SK-N-SH (cell line): Measurements from ENCODE around the gene SATB1. TPM values are rescaled to one million over a fixed set of nuclear protein-coding genes. Genes with fewer than 3 reads are reported as not detected.

Experiments
- CTCF ChIA-PET: fragments of 300-600, 350-600 bp; formaldehyde crosslinking; extraction: SDS; loops from one replicate; lab custom pipeline; 2021; lab: Yijun Ruan, JAX
- POLR2A ChIA-PET: fragments of 350-600 bp; sonication (Branson Sonifier 250); formaldehyde crosslinking; extraction: SDS; loops from one replicate; lab custom pipeline; 2020; ENCODE audit warnings: antibody characterized with exemption, inconsistent platforms; lab: Yijun Ruan, JAX
- DNase-seq: peaks from one replicate; pipeline ENCODE4 v3.0.0; 2012
- H2AFZ ChIP-seq: fragments of 200-600 bp; sonication (generic); 2 replicates; pipeline ENCODE4 v1.8.1; 2016; ENCODE audit warnings: antibody characterized with exemption, mild to moderate bottlenecking, low read depth
- H3F3A ChIP-seq: fragments of 200-600 bp; sonication (generic); replicated peaks from 2 replicates; pipeline ENCODE3; 2016; ENCODE audit warnings: antibody characterized with exemption, mild to moderate bottlenecking; ENCODE audit not compliant: insufficient read depth
- H3K27ac ChIP-seq, 2 experiments: fragments of 200-500 bp in 1 of 2; fragments of 200-600 bp in 1 of 2; sonication (Bioruptor generic) in 1 of 2; sonication (generic), shearing (Covaris generic) in 1 of 2; 2 replicates each; pipeline versions ENCODE4 v1.5.1 to v1.6.1; 2014 to 2016; ENCODE audit warnings: low read depth in 2 of 2, inconsistent platforms in 1 of 2, low read length in 1 of 2, mild to moderate bottlenecking in 1 of 2, mixed read lengths in 1 of 2
- H3K27me3 ChIP-seq: fragments of 200-600 bp; sonication (generic), shearing (Covaris generic); 2 replicates; pipeline ENCODE4 v1.6.1; 2016; ENCODE audit warnings: mixed run types; ENCODE audit not compliant: insufficient read depth
- H3K36me3 ChIP-seq, 2 experiments: fragments of 200-500 bp in 1 of 2; fragments of 200-600 bp in 1 of 2; sonication (Bioruptor generic) in 1 of 2; sonication (generic) in 1 of 2; replicated peaks in 1 of 2; 2 replicates each; pipeline versions ENCODE3 to v1.5.1; 2014 to 2016; ENCODE audit warnings: low read length in 1 of 2, mild to moderate bottlenecking in 1 of 2; ENCODE audit not compliant: insufficient read depth in 2 of 2, control insufficient read depth in 1 of 2
- H3K4me1 ChIP-seq, 2 experiments: fragments of 200-500 bp in 1 of 2; fragments of 200-600 bp in 1 of 2; sonication (Bioruptor generic) in 1 of 2; sonication (generic), shearing (Covaris generic) in 1 of 2; 2 replicates each; pipeline versions ENCODE4 v1.5.1 to v1.6.1; 2014 to 2016; ENCODE audit warnings: low read depth in 1 of 2, low read length in 1 of 2, mixed run types in 1 of 2; ENCODE audit not compliant: insufficient read depth in 2 of 2, control insufficient read depth in 1 of 2
- H3K4me2 ChIP-seq: fragments of 200-600 bp; sonication (generic), shearing (Covaris generic); 2 replicates; pipeline ENCODE4 v1.6.1; 2017; ENCODE audit warnings: mixed run types
- H3K4me3 ChIP-seq, 2 experiments: fragments of 200-500 bp in 1 of 2; fragments of 200-600 bp in 1 of 2; sonication (Bioruptor generic) in 1 of 2; sonication (generic), shearing (Covaris generic) in 1 of 2; 2 replicates each; pipeline versions ENCODE4 v1.5.1 to v1.8.1; 2014 to 2016; ENCODE audit warnings: low read depth in 2 of 2, inconsistent platforms in 1 of 2, low read length in 1 of 2, mild to moderate bottlenecking in 1 of 2, mixed read lengths in 1 of 2, moderate library complexity in 1 of 2
- H3K79me2 ChIP-seq: fragments of 200-600 bp; sonication (generic); 2 replicates; pipeline ENCODE4 v1.8.1; 2017; ENCODE audit warnings: mild to moderate bottlenecking; ENCODE audit not compliant: insufficient read depth
- H3K9ac ChIP-seq: fragments of 200-600 bp; sonication (generic); 2 replicates; pipeline ENCODE4 v1.6.1; 2017; ENCODE audit warnings: mixed run types
- H3K9me2 ChIP-seq: fragments of 200-600 bp; sonication (generic); 2 replicates; pipeline ENCODE4 v1.6.1; 2017; ENCODE audit warnings: mixed run types
- H3K9me3 ChIP-seq: fragments of 200-600 bp; sonication (generic); 2 replicates; pipeline ENCODE4 v1.6.1; 2017; ENCODE audit warnings: mixed run types, mild to moderate bottlenecking, moderate library complexity
- H4K20me1 ChIP-seq: fragments of 200-600 bp; sonication (generic); 2 replicates; pipeline ENCODE4 v1.6.1; 2017; ENCODE audit warnings: mild to moderate bottlenecking, mixed run types; ENCODE audit not compliant: insufficient read depth
- CHD2 ChIP-seq: fragments of 150-350 bp; IDR thresholded peaks from 2 replicates; pipeline ENCODE4 v1.6.1; 2018; ENCODE audit warnings: low read length; ENCODE audit not compliant: partially characterized antibody
- ELF1 ChIP-seq: IDR thresholded peaks from 2 replicates; pipeline ENCODE4 v1.4.0; 2012
- EP300 ChIP-seq, 2 experiments: IDR thresholded peaks; 2 replicates each; pipeline versions ENCODE4 v1.4.0 to v1.6.1; 2012; ENCODE audit warnings: borderline replicate concordance in 1 of 2, low read depth in 1 of 2, low read length in 1 of 2
- EZH2phosphoT487 ChIP-seq: fragments of 200-600 bp; sonication (generic); IDR thresholded peaks from 2 replicates; pipeline ENCODE4 v1.6.1; 2017; ENCODE audit warnings: low read depth, mixed run types, mild to moderate bottlenecking, antibody characterized with exemption, moderate library complexity, borderline replicate concordance
- FOSL2 ChIP-seq: IDR thresholded peaks from 2 replicates; pipeline ENCODE4 v1.4.0; 2012; ENCODE audit warnings: low read depth, mild to moderate bottlenecking, moderate library complexity, borderline replicate concordance
- FOXM1 ChIP-seq: IDR thresholded peaks from 2 replicates; pipeline ENCODE4 v1.4.0; 2012; ENCODE audit warnings: low read depth, mild to moderate bottlenecking
- JUND ChIP-seq: IDR thresholded peaks from 2 replicates; pipeline ENCODE4 v1.4.0; 2012
- MEF2A ChIP-seq: IDR thresholded peaks from 2 replicates; pipeline ENCODE4 v1.4.0; 2012; ENCODE audit warnings: low read depth, borderline replicate concordance
- NFIC ChIP-seq: IDR thresholded peaks from 2 replicates; pipeline ENCODE4 v1.4.0; 2012; ENCODE audit warnings: borderline replicate concordance
- PBX3 ChIP-seq: IDR thresholded peaks from 2 replicates; pipeline ENCODE4; 2012
- POLR2AphosphoS5 ChIP-seq: IDR thresholded peaks from 2 replicates; pipeline ENCODE4 v1.6.1; 2012; ENCODE audit warnings: low read depth, low read length
- RFX5 ChIP-seq: IDR thresholded peaks from 2 replicates; pipeline ENCODE4 v1.6.1; 2012; ENCODE audit warnings: mild to moderate bottlenecking, improper control_type of control experiment, low read length
- SMC3 ChIP-seq: IDR thresholded peaks from 2 replicates; pipeline ENCODE4 v1.6.1; 2012; ENCODE audit warnings: low read depth, low read length, improper control_type of control experiment
- TEAD4 ChIP-seq: IDR thresholded peaks from 2 replicates; pipeline ENCODE4 v1.4.0; 2012; ENCODE audit warnings: mild to moderate bottlenecking, borderline replicate concordance; ENCODE audit not compliant: insufficient read depth
- USF1 ChIP-seq: IDR thresholded peaks from 2 replicates; pipeline ENCODE4 v1.4.0; 2012; ENCODE audit warnings: low read depth, borderline replicate concordance
- USF2 ChIP-seq: fragments of 150-350 bp; IDR thresholded peaks from 2 replicates; pipeline ENCODE4 v1.6.1; 2017; ENCODE audit warnings: antibody characterized with exemption, low read length, low read depth, borderline replicate concordance
- YY1 ChIP-seq: IDR thresholded peaks from 2 replicates; pipeline ENCODE4 v1.4.0; 2012; ENCODE audit warnings: low read depth, mild to moderate bottlenecking
- WGBS: methylation state at CpG from one replicate; pipeline ENCODE4 v1.1.6; 2017; ENCODE audit warnings: low lambda C conversion rate; 5-methylcytosine and 5-hydroxymethylcytosine counted together
- polyA plus RNA-seq, 3 experiments: library from polyadenylated mRNA; depleted of rRNA; stranded (reverse); fragments of >200 nt; gene quantifications; 2 replicates each; pipeline ENCODE4 v1.2.3, GENCODE V29; 2012

The SATB1 gene
- polyA plus RNA-seq, 1 of the 3 experiments (the other 2 are of a cell fraction): 8.5 TPM

- POLR2A ChIA-PET: no interaction called here
- Histone ChIP-seq H2AFZ (no peak overlapping the region), H4K20me1 (no peaks in the 10 kb centered on the region), H3K36me3 (no peaks in the 10 kb centered on the region), H3K79me2 (no peaks in the 10 kb centered on the region), H3K27ac (no peak overlapping the region), H3K9ac (no peak overlapping the region), H3K4me3 (no peak overlapping the region), H3K4me1 (no peaks in the 10 kb centered on the region; a peak in 1 of 4 replicates), H3K4me2 (no peak overlapping the region), H3K9me2 (no peaks in the 10 kb centered on the region), H3F3A (no peaks in the 10 kb centered on the region), H3K9me3 (no peaks in the 10 kb centered on the region), H3K27me3 (no peaks in the 10 kb centered on the region)
- TF ChIP-seq MEF2A: no peak
- no peak for TF ChIP-seq FOSL2
- no peak for TF ChIP-seq POLR2AphosphoS5
- TF ChIP-seq USF2: no peak
- no peak for TF ChIP-seq SMC3
- TF ChIP-seq NFIC: no peak
- CTCF ChIA-PET: no interaction called here
- DNase-seq: no peak
- WGBS: 72% methylated on average over 11 of the region's 11 CpGs
These were observed 86.2 kb downstream of the SATB1 start for GRCh38 chr3:18338827-18339514.

GRCh38 chr3:18337231-18337630, 87.9 kb downstream of the SATB1 start:
- H3K9ac ChIP-seq: no peak overlapping the region
- ChIA-PET POLR2A (no interaction called here), CTCF (interaction anchor here (0.7 kb wide), 1 partner anchor 82 kb away, joined by 3 read pairs; no protein-coding TSS in a partner anchor)
- H2AFZ ChIP-seq: no peak overlapping the region
- no peaks in the 10 kb centered on the region for H4K20me1 ChIP-seq
- no peaks in the 10 kb centered on the region for H3K36me3 ChIP-seq
- H3K4me2 ChIP-seq: no peak overlapping the region
- no peak for DNase-seq
- H3K27ac ChIP-seq: no peak overlapping the region
- no peaks in the 10 kb centered on the region for H3K79me2 ChIP-seq
- H3K9me3 ChIP-seq: no peaks in the 10 kb centered on the region
- no peaks in the 10 kb centered on the region for H3K27me3 ChIP-seq
- 29% methylated on average over 1 of the region's 1 CpG for WGBS
- no peaks in the 10 kb centered on the region for H3F3A ChIP-seq
- no peaks in the 10 kb centered on the region for H3K9me2 ChIP-seq
- no peak overlapping the region for H3K4me3 ChIP-seq
- TF ChIP-seq JUND: no peak
- no peak for TF ChIP-seq EZH2phosphoT487
- TF ChIP-seq ELF1: no peak
- no peaks in the 10 kb centered on the region for H3K4me1 ChIP-seq

- no peaks in the 10 kb centered on the region for H3K9me2 ChIP-seq
- H3K27me3 ChIP-seq: no peaks in the 10 kb centered on the region
- H3K4me2 ChIP-seq: no peak overlapping the region
- H3K79me2 ChIP-seq: no peaks in the 10 kb centered on the region
- H3F3A ChIP-seq: no peaks in the 10 kb centered on the region
- no peak for DNase-seq
- ChIA-PET POLR2A (no interaction called here), CTCF (no interaction called here)
- H3K9ac ChIP-seq: no peak overlapping the region
- H3K27ac ChIP-seq: no peak overlapping the region
- H3K4me3 ChIP-seq: no peak overlapping the region
- 0 out of 2 replicates have a peak overlapping the region, but pooled peaks have one; percentile 11 for H2AFZ ChIP-seq
- H3K4me1 ChIP-seq: no peaks in the 10 kb centered on the region
- no peaks in the 10 kb centered on the region for H3K36me3 ChIP-seq
- H4K20me1 ChIP-seq: no peaks in the 10 kb centered on the region
- no peaks in the 10 kb centered on the region for H3K9me3 ChIP-seq
- TF ChIP-seq EZH2phosphoT487 (no peak), CHD2 (no peak), USF1 (no peak), JUND (no peak), SMC3 (no peak), TEAD4 (no peak), USF2 (no peak), RFX5 (no peak), FOXM1 (no peak), YY1 (no peak), EP300 (IDR thresholded peaks at IDR 0.05; ENCODE audit: borderline replicate concordance in 1 of 2, low read depth in 1 of 2, low read length in 1 of 2) (no peak), PBX3 (no peak)
These were observed 90.1 kb downstream of the SATB1 start for GRCh38 chr3:18334837-18335601.
